ENCODE data around the gene HCN2.

The HCN2 gene

GRCh38 chr19:633786-634639 is 44.3 kb downstream of the HCN2 start:
- no peak for DNase-seq (ENCODE audit: insufficient read length, low spot score)
- FAIRE-seq: peak; percentile 31

- FAIRE-seq: no peak
- DNase-seq (ENCODE audit: insufficient read length, low spot score): no peak
Observed at GRCh38 chr19:634975-635652, 45.4 kb downstream of the HCN2 start.

- DNase-seq (ENCODE audit: insufficient read length, low spot score): no peak
- FAIRE-seq: no peak
Observed at GRCh38 chr19:638906-639252, 49.2 kb downstream of the HCN2 start.

- peak; percentile 99 for DNase-seq (ENCODE audit: insufficient read length, low spot score)
- FAIRE-seq: peak; percentile 77
Observed at GRCh38 chr19:639253-640160, 49.8 kb downstream of the HCN2 start, which contains the start of gene FGF22. Gene FGF22, plus strand, starts transcription at chr19:639879. Its CDS starts 47 bp downstream, at chr19:639926.

GRCh38 chr19:640161-640558 is 50.5 kb downstream of the HCN2 start:
- FAIRE-seq: no peak
- DNase-seq (ENCODE audit: insufficient read length, low spot score): no peak

- no peak for DNase-seq (ENCODE audit: insufficient read length, low spot score)
- no peak for FAIRE-seq
Observed at GRCh38 chr19:640606-641189, 51.0 kb downstream of the HCN2 start.

- DNase-seq (ENCODE audit: insufficient read length, low spot score): no peak
- no peak for FAIRE-seq
Observed at GRCh38 chr19:641702-642101, 52.0 kb downstream of the HCN2 start.

GRCh38 chr19:642767-643727 is 53.4 kb downstream of the HCN2 start:
- FAIRE-seq (no peak), DNase-seq (ENCODE audit: insufficient read length, low spot score) (no peak)

GRCh38 chr19:643736-644135 is 54.1 kb downstream of the HCN2 start:
- FAIRE-seq (no peak), DNase-seq (ENCODE audit: insufficient read length, low spot score) (no peak)

GRCh38 chr19:644363-644762 is 54.7 kb downstream of the HCN2 start:
- FAIRE-seq (no peak), DNase-seq (ENCODE audit: insufficient read length, low spot score) (no peak)

GRCh38 chr19:644789-645188 is 55.1 kb downstream of the HCN2 start:
- DNase-seq (ENCODE audit: insufficient read length, low spot score) (no peak), FAIRE-seq (no peak)

- FAIRE-seq (no peak), DNase-seq (ENCODE audit: insufficient read length, low spot score) (no peak)
Observed at GRCh38 chr19:645912-646778, 56.5 kb downstream of the HCN2 start.

- FAIRE-seq (no peak), DNase-seq (ENCODE audit: insufficient read length, low spot score) (no peak)
Observed at GRCh38 chr19:646779-647565, 57.3 kb downstream of the HCN2 start.

- no peak for DNase-seq (ENCODE audit: insufficient read length, low spot score)
- FAIRE-seq: no peak
Observed at GRCh38 chr19:647566-648284, 58.0 kb downstream of the HCN2 start.

- no peak for FAIRE-seq
- no peak for DNase-seq (ENCODE audit: insufficient read length, low spot score)
Observed at GRCh38 chr19:648305-648704, 58.6 kb downstream of the HCN2 start.

- DNase-seq (ENCODE audit: insufficient read length, low spot score): no peak
- FAIRE-seq: no peak
Observed at GRCh38 chr19:648904-649801, 59.5 kb downstream of the HCN2 start.

All from GM19239 (cell line).